HG03439 (cell line): ENCODE data around the gene SLC24A4.
"Not testable (repeated sequence)": the region's sequence is repeated elsewhere in the genome, so short reads cannot be mapped to it uniquely, and the experiment has no call there.

Source experiments
- ATAC-seq: cut with Tn5 transposase; IDR thresholded peaks from one replicate; pipeline ENCODE4 v1.9.1; 2021; ENCODE audit warnings: mild to moderate bottlenecking, moderate library complexity; ENCODE audit not compliant: unreplicated experiment

Gene SLC24A4

GRCh38 chr14:92400579-92401444, 77.8 kb downstream of the SLC24A4 start:
- ATAC-seq: peak; percentile 82

DNA sequence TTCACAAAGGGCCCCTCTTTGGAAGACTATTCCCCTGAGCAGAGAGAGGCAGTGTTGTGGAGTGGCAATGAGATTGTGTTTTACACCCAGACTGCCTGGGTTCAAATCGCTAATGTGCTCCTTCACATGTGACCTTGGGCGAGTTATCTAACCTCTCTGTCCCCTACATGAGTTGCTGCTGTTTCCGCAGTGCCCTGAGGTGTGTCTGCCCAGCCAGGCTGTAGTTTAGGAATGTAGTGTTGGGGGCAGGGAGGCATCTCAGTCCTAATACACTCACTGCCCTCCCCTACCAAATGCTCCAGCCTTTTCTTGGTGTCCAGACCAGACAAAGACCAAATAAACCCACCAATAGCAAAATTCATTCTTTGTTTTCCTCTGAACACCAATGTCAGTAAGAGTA, 78.6 kb downstream of the SLC24A4 start:
- no peak for ATAC-seq

GRCh38 chr14:92402500-92402899, 79.5 kb downstream of the SLC24A4 start:
- ATAC-seq: not testable (repeated sequence)

GRCh38 chr14:92404018-92404417, 81.1 kb downstream of the SLC24A4 start:
- no peak for ATAC-seq

DNA sequence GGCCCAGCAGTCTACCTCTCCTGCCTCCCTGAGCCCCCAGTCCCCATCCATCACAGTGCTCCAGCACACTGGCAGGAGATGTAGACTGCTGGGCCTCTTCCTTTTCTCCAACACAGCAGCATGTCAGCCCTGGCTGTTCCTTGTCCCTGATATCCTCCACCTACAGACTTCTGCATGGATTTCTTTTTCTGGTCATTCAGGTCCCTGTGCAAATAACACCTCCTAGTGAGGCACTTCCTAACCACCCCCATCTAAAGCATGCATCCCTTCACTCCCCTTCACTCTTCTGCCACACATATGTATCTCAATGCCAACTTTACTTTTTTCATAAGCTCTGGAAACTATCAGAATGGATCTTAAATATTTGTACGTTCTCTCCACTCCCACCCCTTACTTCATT, 81.5 kb downstream of the SLC24A4 start:
- ATAC-seq: no peak

GRCh38 chr14:92404938-92405337, 82.0 kb downstream of the SLC24A4 start:
- no peak for ATAC-seq

DNA sequence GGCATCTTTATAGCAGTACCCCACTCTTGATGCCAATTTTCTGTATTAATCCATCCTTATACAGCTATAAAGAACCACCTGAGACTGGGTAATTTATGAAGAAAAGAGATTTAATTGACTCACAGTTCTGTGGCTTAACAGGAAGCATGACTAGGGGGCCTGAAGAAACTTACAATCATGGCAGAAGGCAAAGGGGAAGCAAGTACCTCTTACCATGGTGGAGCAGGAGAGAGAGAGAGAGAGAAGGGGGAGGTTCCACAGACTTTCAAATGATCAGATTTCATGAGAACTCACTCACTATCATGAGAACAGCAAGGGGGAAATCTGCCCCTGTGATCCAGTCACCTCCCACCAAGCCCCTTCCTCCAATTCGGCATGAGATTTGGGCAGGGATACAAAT, 84.4 kb downstream of the SLC24A4 start:
- no peak for ATAC-seq

- ATAC-seq: no peak
Measured at GRCh38 chr14:92409043-92409442, 86.1 kb downstream of the SLC24A4 start.

DNA sequence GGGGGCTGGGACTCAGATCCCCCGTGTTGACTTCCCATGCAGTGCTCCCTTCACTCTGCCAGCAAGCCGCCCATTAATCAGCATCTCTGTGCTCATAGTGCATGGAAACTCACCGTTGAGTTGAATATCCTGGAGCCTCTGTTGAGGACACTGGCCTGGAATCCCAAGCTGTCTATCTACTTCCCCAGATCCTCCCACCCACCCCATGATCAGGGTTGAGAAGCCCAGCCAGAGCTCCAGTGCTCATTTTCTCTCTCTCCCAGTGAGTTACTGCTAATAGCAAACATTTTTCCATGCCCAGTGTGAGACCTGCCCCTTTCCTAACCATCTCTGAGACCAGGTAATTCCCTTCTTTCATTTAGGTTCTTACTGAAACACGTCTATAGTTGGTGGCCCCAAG, 88.2 kb downstream of the SLC24A4 start:
- no peak for ATAC-seq

DNA sequence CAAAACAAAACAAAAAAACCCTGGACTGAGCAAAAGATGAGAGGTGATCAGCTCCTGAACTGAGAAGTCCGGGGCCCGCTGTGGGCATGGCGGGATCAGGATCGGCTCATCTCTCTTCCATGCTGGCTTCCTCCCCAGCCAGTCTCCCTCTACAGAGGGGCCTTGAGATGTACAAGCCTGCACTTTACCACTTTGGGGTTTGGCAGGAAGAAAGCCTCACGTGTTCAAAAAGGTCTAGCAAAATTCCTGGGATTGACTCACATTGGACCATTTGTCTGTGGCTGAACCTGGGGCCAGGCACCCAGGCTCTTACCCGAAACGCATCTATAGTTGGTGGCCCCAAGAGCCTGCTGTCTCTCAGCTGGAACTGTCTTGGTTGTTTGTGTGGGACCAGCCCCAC, 89.0 kb downstream of the SLC24A4 start:
- ATAC-seq: no peak

GRCh38 chr14:92412912-92413311, 89.9 kb downstream of the SLC24A4 start:
- no peak for ATAC-seq

GRCh38 chr14:92413379-92413778, 90.4 kb downstream of the SLC24A4 start:
- no peak for ATAC-seq

- no peak for ATAC-seq
Measured at GRCh38 chr14:92414690-92415445, 91.9 kb downstream of the SLC24A4 start.

DNA sequence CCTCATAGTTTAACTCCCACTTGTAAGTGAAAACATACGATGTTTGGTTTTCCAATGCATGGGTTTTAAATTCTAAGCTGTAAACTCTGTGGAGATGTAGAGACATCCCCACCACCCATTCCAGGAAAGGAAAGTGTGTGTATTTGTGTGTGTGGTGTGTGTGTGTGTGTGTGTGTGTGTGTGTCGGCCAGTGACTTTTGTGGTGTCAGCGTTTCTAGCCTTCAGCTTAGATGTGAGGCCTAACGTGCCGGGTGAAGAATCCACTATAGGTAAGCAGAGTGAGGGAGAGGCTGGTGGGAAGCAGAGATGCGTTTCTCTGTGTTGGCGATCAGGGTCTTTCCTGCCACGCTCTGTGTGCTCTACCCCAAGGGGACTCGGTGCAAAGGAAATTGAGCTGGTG, 93.0 kb downstream of the SLC24A4 start:
- ATAC-seq: no peak

DNA sequence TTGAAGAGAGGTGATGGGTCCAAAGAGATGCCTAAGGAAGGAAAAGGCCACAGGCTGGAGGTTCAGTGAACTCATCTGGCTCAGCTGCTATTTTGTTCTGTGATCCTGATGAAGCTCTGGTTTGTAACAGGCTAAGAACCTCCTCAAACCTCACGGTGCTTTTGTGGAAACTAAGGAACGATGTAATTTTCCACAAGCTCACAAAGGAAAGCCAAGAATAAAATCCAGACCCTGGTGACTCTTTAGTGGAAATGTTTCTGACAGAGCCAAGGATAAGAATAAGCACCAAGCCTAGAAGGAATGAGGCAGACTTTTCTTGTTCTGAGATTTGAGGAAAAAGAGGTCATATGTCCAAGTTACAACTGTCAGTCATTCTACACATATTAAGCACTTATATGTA, 93.6 kb downstream of the SLC24A4 start:
- no peak for ATAC-seq

GRCh38 chr14:92417759-92418158, 94.8 kb downstream of the SLC24A4 start:
- ATAC-seq: no peak

- ATAC-seq: no peak
Measured at GRCh38 chr14:92421751-92422150, 98.8 kb downstream of the SLC24A4 start.

- ATAC-seq: no peak
Measured at GRCh38 chr14:92425101-92425500, 102.1 kb downstream of the SLC24A4 start.

DNA sequence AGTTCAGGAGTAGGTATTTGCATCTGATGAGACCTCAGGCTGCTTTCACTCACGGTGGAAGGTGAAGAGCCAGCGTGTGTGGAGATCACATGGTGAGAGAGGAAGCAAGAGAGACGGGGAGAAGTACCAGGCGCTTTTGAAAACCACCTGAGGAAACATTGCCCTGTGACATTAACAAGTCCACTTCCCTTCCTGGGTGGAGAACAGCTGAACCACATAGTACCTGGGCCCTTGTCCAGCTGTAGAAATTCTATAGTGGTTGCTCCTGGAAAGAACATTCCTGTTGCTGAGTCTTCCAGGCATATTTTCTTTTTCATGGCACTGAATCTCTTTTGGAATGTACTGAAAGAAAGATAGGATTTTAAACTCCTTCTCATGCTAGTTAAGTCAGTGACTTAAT, 103.3 kb downstream of the SLC24A4 start:
- no peak for ATAC-seq

- no peak for ATAC-seq
Measured at GRCh38 chr14:92427096-92427495, 104.1 kb downstream of the SLC24A4 start.

- ATAC-seq: no peak
Measured at GRCh38 chr14:92430686-92431085, 107.7 kb downstream of the SLC24A4 start.

DNA sequence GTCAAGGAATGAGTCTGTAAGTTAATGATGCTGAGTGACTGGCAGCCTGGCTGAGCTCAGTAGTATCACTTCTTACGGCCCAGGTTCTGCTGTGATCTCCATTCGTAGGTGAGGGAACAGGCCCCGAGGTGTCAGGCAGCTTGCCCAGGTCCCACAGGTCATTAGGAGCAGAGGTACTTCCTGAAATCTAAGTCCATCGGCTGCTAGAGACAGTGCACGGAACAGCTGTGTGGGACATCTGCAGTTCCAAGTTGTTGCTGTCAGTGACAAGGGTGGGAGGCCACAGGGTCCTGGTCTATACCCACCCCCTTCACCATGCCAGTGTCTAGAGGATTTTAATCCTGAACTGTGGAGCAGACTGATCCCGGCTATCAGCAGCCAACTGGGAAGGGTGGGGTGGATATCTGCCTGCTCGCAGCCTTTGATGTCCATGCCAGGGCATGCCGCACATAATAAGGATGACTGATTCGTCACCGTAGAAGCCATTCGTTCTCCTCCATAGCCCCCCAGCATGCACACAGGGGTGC, 108.3 kb downstream of the SLC24A4 start:
- no peak for ATAC-seq
